ENCODE data around the gene IFT22.
"Not testable (repeated sequence)": the region's sequence is repeated elsewhere in the genome, so short reads cannot be mapped to it uniquely, and the experiment has no call there.

The IFT22 gene

GRCh38 chr7:101273206-101273605 lies 48.4 kb downstream of the IFT22 start:
- DNase-seq, result no peak

- DNase-seq, result no peak
Measured at GRCh38 chr7:101271021-101271420, 50.6 kb downstream of the IFT22 start.

GRCh38 chr7:101269664-101270063 lies 51.9 kb downstream of the IFT22 start:
- DNase-seq, result no peak

- DNase-seq, result no peak
Measured at GRCh38 chr7:101265622-101266516, 55.7 kb downstream of the IFT22 start.

GRCh38 chr7:101264102-101264706 lies 57.4 kb downstream of the IFT22 start:
- not testable (repeated sequence) for DNase-seq
